Measurements from ENCODE around the gene KATNAL1.
A peak's percentile ranks its signal among the peaks of the same experiment; 100 is the strongest.
"Not testable (repeated sequence)": the region's sequence is repeated elsewhere in the genome, so short reads cannot be mapped to it uniquely, and the experiment has no call there.

KATNAL1 gene

DNA sequence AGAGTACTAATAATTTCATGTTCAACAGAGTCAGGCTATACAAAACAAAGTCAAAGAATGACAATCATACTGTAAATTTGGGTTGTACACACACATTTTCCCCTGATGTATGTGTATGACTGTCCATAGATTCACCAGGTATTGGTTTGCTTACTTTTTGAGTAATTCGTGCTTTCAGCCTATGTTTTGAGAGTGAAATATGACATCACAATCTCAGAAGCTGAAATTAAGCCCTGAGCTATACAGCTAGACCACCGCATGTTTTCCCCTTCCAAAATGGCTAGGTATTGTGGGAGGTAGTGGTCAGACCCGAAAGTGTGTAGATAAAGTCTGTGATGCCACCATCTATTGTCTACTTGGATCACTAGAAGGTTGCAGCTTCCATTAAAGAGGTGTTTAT, 102.8 kb downstream of the KATNAL1 start:
- no peak for DNase-seq

DNA sequence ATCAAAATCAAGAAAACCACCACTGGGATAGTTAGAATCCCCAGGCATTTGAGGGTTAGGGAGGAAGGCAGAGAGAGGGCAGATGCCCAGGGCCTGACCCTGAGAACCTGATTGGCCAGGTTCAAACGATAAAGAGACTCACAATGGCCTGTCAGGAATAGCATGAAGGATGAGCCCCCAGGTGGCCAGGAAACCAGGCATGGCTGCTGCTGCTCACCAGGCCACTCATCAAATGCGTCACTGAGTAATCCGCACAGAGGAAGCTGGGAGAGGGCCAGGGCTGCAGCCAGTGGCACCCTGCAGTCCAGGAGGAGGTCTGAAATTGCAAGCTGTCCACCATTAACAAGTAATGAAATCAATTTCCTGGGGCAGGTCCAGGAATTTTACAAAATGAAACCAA, 111.3 kb downstream of the KATNAL1 start:
- DNase-seq = peak; percentile 45

DNA sequence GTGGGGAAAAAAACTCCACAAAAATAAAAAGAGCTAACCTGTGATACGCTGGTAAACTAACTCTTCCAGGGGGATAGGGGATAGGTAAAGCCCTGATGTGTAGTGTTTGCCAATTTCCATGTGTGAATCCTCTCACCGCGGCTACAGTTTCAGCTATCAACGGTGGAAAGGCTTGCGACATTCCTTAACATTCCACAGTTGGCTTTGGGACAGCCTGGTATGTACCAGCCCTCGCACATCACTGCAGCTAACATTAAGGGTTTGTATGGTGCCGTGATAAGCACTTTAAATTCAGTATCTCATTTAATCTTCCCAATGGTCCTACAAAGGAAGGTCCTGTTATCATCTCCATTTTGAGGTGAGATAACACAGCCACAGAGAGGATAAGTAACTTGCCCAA, 112.4 kb downstream of the KATNAL1 start:
- DNase-seq = no peak

DNA sequence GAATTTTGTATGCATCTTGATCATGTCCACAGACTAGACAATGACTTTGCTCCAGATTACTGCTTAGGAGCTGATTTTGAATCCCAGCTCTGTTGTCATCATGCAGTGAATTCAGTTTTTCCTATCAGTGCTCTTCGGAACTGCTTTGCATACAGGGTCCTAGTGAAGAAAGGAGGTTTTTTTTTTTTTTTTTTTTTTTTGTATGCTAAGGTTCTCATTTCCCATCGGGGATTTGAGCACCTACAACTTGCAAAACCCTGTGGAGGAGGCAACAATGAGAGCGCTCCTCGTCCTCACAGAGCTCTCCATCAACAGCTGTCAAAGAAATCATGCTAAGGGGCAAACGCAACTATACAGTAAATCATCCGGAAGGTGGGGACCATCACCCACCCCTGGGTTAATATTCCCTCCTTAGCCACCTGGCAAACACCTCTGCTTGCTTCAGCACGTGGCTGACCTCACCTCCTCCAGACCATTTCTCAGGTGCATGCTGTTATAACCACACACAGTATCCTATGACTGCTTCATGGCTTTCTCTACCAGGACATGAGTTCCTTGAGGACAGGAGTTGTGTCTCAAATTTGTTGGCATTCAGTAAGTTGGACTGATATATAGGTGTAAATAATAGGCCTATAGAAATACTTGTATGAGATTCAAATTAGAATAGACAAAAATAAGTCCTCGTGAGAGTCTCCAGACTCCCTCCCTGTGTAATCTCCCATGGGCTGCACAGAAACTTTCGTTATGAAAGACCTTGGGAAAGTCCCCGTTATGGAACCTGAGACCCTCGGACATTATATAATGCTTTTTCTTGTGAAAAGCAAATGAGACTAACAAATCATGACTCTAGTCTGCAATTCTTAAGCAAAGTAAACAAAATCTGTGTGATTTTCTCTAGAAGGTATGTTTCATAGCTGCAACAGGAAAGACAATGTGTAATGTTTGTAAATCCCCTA, 113.8 kb downstream of the KATNAL1 start:
- no peak for DNase-seq

DNA sequence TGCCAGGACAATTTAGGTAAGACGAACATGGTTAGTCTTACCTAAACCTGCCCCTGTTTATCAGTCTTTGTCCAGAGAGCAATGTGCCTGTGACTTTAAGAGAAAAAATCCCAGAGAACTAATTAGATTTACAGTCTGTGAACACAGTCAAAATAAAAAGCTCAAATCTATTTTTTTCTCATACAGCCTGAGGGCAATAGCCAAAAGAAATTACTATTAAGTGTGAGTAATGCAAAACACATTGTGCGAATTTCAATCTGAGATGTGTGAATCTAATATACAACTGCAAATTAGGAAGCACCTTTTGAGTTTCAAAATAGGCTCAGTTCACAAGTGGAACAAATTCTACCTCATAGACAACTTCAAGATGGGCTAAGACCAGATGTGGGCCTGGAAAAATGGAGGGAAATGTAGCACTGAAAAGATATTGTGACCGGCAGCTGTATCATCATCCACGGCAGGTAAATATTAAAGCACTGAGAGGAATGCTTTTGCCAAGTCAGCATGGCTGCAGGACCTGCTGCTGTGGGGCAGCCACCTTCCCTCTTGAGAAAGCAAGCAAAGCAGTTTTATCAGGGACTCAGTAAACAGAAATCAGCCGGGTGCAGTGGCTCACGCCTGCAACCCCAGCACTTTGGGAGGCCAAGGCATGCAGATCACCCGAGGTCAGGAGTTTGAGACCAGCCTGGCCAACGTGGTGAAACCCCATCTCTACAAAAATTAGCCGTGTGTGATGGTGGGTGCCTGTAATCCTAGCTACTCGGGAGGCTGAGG, 114.8 kb downstream of the KATNAL1 start:
- peak; percentile 49 for DNase-seq

DNA sequence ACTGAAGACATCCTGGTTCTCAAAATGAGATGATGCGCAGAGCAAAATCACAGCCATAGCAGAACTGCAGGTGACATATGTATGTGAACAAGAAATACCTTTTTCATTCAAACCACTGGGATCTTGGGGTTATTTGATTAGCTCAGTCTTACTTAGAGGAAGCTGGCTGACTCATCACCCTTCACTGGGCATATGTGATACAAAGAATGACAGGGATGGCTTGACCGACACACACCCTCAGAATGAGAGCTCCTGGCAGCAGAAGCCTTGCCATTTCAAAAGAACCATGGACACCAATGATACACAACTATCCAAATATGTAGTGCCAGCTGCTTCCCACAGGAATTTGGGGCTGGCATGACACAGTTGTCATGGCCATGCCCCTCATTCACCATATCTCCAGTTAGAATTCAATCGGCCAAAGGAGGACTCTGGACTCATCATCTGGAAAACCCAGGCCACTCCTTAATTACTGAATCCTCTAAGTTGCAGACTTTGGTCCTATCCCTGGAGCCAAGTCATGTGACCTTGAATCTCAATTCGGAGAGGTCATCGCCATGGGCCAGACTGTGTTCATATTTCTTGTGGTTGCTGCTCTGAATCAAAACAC, 115.8 kb downstream of the KATNAL1 start:
- no peak for DNase-seq

DNA sequence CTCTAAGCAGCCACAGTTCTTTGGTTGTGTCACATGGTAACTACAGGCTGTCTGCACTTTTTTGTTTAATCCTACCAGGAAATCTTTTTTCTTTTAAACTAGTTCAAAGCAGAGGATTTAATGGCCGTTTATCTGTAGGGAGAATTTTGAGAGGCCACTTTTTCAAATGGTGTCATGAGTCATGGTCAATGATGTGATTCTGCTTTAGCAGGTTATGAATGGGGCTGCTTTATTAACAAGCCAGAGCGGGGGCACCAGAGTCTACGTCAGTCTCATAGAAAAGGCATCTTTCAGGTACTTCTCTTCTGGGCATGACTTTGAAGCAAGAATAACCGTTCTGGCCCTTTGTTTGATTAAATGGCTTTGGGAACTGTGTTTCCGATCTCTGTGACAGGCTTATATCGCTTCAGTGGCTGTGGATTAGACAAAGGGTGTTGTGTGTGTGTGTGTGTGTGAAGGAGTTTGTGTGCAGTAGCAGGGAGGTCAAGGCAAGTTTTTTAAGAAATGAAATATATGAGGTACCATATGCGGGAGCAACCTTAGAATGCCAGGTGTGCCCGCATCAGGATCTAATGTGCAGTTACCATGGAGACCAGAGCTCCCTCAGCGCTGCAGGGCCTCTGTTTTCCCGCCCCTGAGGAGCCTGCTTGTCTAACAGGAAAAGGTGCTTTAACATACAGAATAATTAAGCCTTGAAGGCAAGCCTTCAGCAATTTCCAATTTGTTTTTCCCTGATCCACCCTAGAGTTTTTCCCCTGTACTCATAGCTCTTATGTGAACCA, 120.5 kb downstream of the KATNAL1 start:
- DNase-seq = peak; percentile 28

DNA sequence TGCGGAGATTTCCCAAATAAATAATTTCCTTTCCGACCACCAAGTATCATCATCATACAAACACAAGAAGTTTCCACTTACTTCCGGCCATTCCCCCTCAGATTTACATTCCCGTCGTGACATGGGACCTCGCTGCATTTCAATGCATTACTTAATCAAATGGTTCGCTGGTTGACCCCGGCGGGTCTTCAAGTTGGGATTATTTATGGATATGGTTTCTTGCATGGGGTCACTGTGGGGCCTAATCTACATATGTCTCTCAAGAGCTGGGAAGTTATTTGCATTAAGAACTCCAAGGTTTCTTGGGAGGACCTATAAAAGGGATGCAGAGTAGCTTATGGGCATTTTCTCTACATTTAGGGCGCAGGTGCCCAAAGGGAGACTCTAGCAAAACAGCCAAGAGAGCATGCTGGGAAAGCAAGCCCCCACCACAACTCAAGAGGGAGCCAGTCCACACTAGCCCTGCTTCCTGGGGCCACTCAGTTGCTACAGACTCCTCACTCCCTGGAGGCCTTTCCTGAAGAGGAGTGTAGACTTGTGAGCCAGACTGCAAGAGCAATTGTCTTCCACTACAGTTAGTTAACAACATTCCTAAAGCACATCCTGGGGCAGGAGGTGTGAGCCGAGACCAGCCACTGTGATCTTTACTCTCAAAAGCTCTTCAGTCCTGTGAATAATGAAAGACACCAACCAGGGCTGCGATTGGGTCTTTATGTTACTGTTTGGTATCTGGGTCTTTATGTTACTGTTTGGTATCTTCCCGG, 125.3 kb downstream of the KATNAL1 start:
- DNase-seq = no peak

DNA sequence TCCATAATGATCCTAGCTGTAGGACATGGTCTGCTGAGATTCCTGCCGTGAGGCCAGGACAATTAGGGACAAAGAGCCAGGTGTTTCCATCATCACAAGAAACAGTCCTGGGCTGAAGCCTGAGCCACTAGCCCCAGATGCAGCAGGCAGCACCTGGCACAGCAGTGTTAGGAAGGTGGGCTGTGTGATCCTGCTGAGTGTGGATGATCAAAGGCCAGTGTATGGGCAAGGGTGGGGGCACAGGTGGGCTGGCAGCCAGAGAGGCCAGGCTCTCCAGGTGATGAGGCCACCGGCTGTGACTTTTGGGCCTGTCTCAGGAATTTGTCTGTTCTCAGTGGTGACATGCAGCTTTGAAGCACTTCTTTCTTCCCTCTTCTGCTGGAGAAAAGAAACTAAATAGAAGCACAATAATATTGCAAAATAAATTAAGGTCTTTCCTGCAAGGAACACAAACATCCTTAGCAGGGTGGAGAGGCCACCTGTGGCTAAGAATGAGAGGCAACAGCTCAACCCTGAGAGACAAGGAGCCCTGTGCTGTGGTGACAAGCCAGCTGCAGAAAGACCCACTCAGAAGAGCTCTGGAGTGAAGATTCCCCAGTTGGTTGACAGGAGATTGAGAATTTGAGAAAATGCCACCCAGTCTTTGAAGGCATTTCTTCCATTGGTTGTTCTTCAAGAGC, 127.6 kb downstream of the KATNAL1 start:
- peak; percentile 31 for DNase-seq

DNA sequence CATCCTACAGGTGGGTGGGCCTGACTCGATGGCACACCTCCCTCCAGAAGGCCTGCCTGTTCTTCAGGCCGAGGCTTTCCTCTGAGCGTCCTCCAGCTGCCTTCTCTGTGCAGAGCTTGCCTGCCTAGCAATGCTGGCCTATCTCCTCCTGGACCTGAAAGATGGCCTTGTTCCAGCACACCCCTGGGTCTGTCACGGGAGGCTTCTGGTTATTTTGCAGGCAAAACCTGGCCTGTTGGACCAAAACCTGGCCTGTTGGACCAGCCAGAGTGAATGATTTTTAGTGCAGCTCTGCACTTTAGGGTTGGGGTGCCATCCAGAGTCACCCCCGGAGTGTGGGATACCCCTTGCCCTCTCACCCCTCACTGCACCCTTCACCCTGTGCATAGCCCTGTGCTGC, 128.4 kb downstream of the KATNAL1 start:
- no peak for DNase-seq

DNA sequence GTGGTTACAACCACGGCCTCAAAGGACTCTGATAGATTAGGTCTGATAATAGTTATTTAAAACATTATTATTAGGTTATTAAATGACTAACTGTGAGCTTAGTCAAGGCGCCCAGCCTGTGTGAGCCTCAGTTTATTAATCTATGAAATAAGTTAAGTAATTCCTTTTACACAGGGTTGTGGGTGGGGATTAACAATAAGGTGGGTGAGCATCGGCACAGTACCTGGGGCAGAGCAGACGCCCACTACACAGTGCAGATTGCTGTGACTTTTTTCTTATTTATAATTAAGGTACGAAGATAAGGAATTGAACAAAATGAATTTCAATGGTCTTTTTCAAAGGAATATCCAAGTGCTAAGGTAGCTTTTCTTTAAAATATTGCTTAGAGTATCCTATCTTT, 132.2 kb downstream of the KATNAL1 start:
- DNase-seq = no peak

DNA sequence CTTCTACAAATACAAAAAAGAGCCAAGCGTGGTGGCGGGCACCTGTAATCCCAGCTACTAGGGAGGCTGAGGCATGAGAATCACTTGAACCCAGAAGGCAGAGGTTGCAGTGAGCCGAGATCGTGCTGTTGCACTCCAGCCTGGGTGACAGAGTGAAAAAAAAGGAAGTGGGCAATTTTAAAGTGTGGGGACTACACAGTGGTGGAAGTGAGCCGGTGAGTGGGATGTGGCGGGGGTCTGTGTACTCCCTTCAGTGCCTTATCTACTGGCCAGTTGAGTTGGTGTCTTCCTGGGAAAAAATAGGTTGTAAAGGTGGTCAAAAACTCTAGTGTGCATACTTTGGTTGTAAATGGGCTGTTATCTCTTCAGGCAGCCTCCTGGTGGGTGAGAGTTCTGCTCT, 133.1 kb downstream of the KATNAL1 start:
- not testable (repeated sequence) for DNase-seq

DNA sequence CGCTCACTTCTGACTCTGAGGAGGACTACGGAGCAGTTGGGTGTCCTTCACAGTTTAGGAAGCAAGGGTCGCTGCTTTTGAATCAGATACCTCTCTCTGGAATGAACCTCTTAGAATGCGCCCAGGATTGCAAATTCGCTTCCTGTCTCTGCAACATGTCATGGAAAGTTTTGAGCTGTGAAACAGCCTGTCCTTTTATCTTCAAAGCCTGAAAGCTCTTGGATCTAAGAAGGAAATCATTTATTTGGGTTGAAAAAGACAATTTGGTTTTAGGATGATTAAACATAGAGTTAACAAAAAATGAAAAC, 134.1 kb downstream of the KATNAL1 start:
- no peak for DNase-seq

DNA sequence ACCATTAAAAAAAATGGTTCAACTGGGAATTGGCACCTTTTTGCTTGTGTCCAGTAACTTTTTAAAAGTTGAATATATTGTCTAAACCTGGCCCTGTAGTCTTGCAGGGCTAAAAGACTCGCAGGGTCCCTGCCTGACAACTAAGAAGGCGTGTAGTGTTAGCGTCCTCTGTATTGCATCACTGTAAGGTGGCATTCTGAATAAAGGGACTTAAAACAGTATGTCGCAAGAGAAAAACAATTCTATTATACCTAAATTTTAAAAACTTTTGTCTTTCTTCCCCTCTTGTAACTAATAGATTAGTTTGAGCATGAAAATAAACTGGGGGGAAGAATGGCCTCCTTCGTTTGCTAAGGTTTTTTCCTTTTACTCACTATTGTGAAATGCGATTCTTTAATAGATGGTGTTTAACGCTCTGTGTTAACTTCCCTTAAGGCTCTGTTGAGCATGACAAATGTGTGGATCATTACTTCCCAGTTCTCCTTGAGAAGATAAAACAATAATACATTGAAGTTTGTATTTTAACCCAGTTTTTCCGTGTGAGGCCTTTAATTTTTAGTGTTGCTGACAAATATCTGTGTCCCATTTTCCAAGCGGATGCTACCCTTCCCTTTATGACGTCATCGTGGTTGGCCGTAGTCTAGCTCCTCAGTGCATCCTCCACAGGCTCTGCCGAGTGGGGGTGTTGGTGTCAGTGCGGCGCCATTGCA, 134.6 kb downstream of the KATNAL1 start:
- no peak for DNase-seq

DNA sequence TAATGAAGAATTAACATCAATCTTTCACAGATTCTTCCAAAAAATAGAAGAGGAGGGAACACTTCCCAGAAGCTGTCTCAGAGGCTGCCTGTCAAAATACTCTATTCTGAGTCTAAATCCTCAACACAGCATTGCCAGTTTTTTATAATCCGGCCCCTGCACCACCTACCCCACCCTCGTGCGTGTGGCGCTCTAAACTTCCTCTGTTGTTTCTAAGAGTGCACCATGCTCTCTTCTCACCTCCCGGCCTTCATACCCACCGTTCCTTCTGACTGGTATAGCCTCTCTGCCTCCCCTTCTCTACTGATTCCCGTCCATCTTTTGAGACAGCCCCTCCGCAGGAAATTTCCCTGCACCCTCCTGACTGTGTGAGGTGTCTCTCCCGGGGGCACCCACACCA, 136.8 kb downstream of the KATNAL1 start:
- no peak for DNase-seq

DNA sequence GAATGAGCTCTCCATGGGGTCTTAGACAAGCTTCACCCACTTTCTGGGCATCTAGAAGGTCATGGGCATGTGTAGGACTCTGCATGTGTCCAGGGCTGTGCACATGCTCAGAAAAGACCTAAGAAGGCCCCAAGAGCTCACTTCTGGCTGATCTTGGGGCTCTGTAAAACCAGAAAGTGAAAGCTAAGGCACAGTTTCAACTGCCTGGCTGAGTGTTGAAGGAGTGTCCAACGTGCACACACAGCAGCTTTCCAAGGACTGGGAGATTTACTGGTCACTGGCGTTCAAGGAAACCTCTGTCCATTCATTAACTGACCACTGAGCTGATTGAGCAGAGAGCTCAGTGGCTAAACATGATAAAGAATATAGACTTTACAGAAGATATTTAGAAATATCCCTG, 137.9 kb downstream of the KATNAL1 start:
- no peak for DNase-seq

DNA sequence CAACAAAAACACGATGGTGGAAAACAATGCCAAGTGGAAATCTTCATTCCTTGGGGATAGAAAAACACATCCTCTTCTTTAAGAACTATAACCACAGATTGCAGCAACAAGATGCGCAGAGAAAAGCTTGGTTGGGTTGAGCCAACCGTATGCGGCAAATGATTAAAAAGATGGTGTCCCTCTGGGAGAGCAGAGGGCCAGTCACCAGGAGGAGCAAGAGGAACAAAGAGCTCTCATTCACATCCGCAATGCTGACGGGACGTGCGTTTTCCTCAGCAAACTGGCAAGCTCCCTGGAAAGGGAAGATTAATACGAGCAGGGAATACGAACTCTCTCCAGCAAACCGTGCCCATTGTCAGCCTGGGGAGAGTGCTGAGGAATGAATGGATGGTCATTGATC, 141.6 kb downstream of the KATNAL1 start:
- no peak for DNase-seq

DNA sequence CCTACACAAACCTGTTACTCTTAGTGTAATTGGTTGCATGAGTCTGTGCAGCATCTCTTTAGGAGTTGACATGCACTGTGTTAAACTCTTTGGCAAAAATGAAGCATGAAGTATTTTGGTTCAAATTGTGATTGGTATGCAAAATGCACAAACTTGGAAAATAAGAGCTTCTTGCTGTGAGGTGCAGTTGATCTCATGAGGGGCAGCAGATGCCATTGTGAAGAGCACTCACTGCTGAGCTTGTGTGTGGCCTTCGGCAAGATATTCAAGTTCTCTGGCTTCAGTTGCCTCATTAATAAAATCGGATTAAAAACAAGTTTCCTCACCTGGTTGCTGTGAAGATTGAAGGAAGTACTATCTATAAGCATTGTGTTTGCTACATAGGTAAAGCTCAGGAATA, 142.3 kb downstream of the KATNAL1 start:
- DNase-seq = no peak

DNA sequence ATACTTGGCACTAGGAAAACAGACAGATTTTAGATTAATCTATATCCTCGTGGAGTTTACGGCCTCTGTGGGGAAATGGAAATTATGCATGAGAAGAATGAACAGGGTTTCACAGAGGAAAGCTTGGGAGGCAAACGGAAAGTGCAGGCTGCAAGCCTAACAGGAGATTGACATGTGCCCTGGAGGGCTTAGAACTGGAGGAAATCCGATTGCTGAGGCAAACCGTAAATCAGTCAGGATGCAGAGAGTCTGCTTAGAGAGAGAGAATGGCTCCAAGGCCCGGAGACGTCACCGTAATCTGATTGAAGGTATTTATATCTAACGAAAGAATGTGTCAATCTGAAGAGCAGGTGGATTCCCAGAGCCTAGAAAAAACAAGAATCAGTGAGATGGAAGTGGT, 143.2 kb downstream of the KATNAL1 start:
- DNase-seq = no peak

DNA sequence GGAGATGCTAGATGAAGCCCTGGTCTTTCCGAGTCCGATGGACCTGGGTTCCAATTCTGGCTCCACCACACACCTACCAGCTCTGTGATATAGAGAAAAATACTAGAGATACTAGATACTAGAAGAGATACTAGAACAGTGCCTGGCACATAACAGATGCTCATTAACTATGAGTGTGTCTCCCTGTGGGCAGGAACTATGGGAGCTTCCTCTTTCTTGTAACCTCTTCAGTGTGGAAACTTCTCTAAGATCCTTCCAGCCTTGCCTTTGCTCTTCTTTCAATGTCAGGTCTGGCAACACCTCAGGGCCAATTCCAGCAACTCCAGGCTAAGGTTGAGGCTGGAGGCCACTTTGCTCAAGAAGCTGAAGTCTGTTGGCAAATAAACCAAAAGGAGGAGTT, 143.9 kb downstream of the KATNAL1 start:
- no peak for DNase-seq

DNA sequence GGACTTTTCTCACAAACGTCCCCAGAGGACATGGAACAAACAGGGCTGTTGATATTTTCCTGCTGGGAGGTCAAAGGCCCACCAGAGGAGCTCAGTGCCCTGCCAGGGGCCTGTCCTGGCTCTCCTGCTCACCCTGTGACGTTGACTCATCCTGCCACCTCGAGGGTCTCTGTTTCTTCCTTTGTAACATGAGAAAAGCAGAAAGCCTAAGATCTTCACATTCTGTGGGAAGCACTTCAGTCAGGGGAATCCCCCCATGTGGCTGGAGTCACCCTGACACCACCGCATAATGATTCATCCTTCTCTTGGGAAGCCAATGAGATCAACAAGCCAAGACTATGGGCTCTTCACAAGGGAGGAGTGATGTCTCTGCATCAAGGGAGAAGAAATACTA, 147.9 kb downstream of the KATNAL1 start:
- no peak for DNase-seq
